ENCODE data around the gene IKZF2. TPM values are rescaled to one million over a fixed set of nuclear protein-coding genes. Genes with fewer than 3 reads are reported as not detected.

The IKZF2 gene
- polyA plus RNA-seq, 1 donor (not counting 4 experiments of a cell fraction or from before 2014, with no cell fraction given) = 8.2 TPM

GRCh38 chr2:213018340-213018901 lies 133.0 kb downstream of the IKZF2 start:
- H3K4me1 ChIP-seq (ENCODE audit: control insufficient read depth, extremely low read depth, insufficient read depth, low read length) = no peaks in the 10 kb centered on the region
- no peak overlapping the region for H3K4me3 ChIP-seq (ENCODE audit: control insufficient read depth in 2 of 3, extremely low read depth in 1 of 3, insufficient read depth in 2 of 3, low read depth in 1 of 3, low read length in 3 of 3)
- H3K9ac ChIP-seq (ENCODE audit: control insufficient read depth, extremely low read depth, insufficient read depth, low read length) = no peak overlapping the region
- H3K9me3 ChIP-seq (ENCODE audit: control insufficient read depth, low read depth, low read length) = no peaks in the 10 kb centered on the region
- H3K4me2 ChIP-seq (ENCODE audit: control insufficient read depth, extremely low read depth, insufficient read depth, low read depth, low read length) = no peak overlapping the region
- H3K27ac ChIP-seq (ENCODE audit: control insufficient read depth, insufficient read depth, low read length) = no peak overlapping the region
- dilution Hi-C loops (cut with MboI; ENCODE audit: extremely low pct_ligation_motif_present, low sequenced_read_pairs) = no loop called here
- DNase-seq (ENCODE audit: low read depth, low spot score) (no peak), FAIRE-seq (no peak)
- H2AFZ ChIP-seq (ENCODE audit: control insufficient read depth, low read length) = no peak overlapping the region
- no peaks in the 10 kb centered on the region for H4K20me1 ChIP-seq (ENCODE audit: control insufficient read depth, extremely low read depth, insufficient read depth, low read length)
- H3K79me2 ChIP-seq (ENCODE audit: control insufficient read depth, insufficient read depth, low read length) = no peaks in the 10 kb centered on the region
- TF ChIP-seq EZH2 (IDR thresholded peaks at IDR 0.05; ENCODE audit: low read length) = no peak
- H3K9me1 ChIP-seq (ENCODE audit: control insufficient read depth, extremely low read depth, insufficient read depth, low read length) = no peaks in the 10 kb centered on the region
- H3K36me3 ChIP-seq (ENCODE audit: control insufficient read depth in 2 of 2, extremely low read depth in 1 of 2, insufficient read depth in 2 of 2, low read length in 2 of 2) = no peaks in the 10 kb centered on the region
- no peaks in the 10 kb centered on the region for H3K27me3 ChIP-seq (ENCODE audit: control insufficient read depth, extremely low read depth, insufficient read depth, low read length)

GRCh38 chr2:213017404-213017803 lies 134.0 kb downstream of the IKZF2 start:
- Histone ChIP-seq H4K20me1 (ENCODE audit: control insufficient read depth, extremely low read depth, insufficient read depth, low read length) (no peaks in the 10 kb centered on the region), H2AFZ (ENCODE audit: control insufficient read depth, low read length) (no peak overlapping the region), H3K9me3 (ENCODE audit: control insufficient read depth, low read depth, low read length) (no peaks in the 10 kb centered on the region), H3K4me1 (ENCODE audit: control insufficient read depth, extremely low read depth, insufficient read depth, low read length) (no peaks in the 10 kb centered on the region), H3K27me3 (ENCODE audit: control insufficient read depth, extremely low read depth, insufficient read depth, low read length) (no peaks in the 10 kb centered on the region), H3K4me3 (ENCODE audit: control insufficient read depth in 2 of 3, extremely low read depth in 1 of 3, insufficient read depth in 2 of 3, low read depth in 1 of 3, low read length in 3 of 3) (no peak overlapping the region), H3K4me2 (ENCODE audit: control insufficient read depth, extremely low read depth, insufficient read depth, low read depth, low read length) (no peak overlapping the region), H3K27ac (ENCODE audit: control insufficient read depth, insufficient read depth, low read length) (no peak overlapping the region), H3K79me2 (ENCODE audit: control insufficient read depth, insufficient read depth, low read length) (no peaks in the 10 kb centered on the region), H3K9ac (ENCODE audit: control insufficient read depth, extremely low read depth, insufficient read depth, low read length) (no peak overlapping the region), H3K9me1 (ENCODE audit: control insufficient read depth, extremely low read depth, insufficient read depth, low read length) (no peaks in the 10 kb centered on the region), H3K36me3 (ENCODE audit: control insufficient read depth in 2 of 2, extremely low read depth in 1 of 2, insufficient read depth in 2 of 2, low read length in 2 of 2) (no peaks in the 10 kb centered on the region)
- FAIRE-seq (no peak), DNase-seq (ENCODE audit: low read depth, low spot score) (no peak)
- dilution Hi-C loops (cut with MboI; ENCODE audit: extremely low pct_ligation_motif_present, low sequenced_read_pairs) = no loop called here
- TF ChIP-seq EZH2 (IDR thresholded peaks at IDR 0.05; ENCODE audit: low read length) (no peak), CTCF (optimal IDR thresholded peaks at IDR 0.05 in 1 of 3, IDR thresholded peaks at IDR 0.05 in 1 of 3, conservative IDR thresholded peaks at IDR 0.05 in 1 of 3; ENCODE audit: extremely low read depth in 1 of 3, insufficient read depth in 2 of 3, low read length in 3 of 3) (no peak)

GRCh38 chr2:213016984-213017351 lies 134.4 kb downstream of the IKZF2 start:
- Histone ChIP-seq H3K9me3 (ENCODE audit: control insufficient read depth, low read depth, low read length) (no peaks in the 10 kb centered on the region), H3K9ac (ENCODE audit: control insufficient read depth, extremely low read depth, insufficient read depth, low read length) (no peak overlapping the region), H3K4me3 (ENCODE audit: control insufficient read depth in 2 of 3, extremely low read depth in 1 of 3, insufficient read depth in 2 of 3, low read depth in 1 of 3, low read length in 3 of 3) (no peak overlapping the region), H3K4me2 (ENCODE audit: control insufficient read depth, extremely low read depth, insufficient read depth, low read depth, low read length) (no peak overlapping the region), H3K4me1 (ENCODE audit: control insufficient read depth, extremely low read depth, insufficient read depth, low read length) (no peaks in the 10 kb centered on the region), H3K36me3 (ENCODE audit: control insufficient read depth in 2 of 2, extremely low read depth in 1 of 2, insufficient read depth in 2 of 2, low read length in 2 of 2) (no peaks in the 10 kb centered on the region), H4K20me1 (ENCODE audit: control insufficient read depth, extremely low read depth, insufficient read depth, low read length) (no peaks in the 10 kb centered on the region), H2AFZ (ENCODE audit: control insufficient read depth, low read length) (no peak overlapping the region), H3K27ac (ENCODE audit: control insufficient read depth, insufficient read depth, low read length) (no peak overlapping the region), H3K79me2 (ENCODE audit: control insufficient read depth, insufficient read depth, low read length) (no peaks in the 10 kb centered on the region), H3K9me1 (ENCODE audit: control insufficient read depth, extremely low read depth, insufficient read depth, low read length) (no peaks in the 10 kb centered on the region), H3K27me3 (ENCODE audit: control insufficient read depth, extremely low read depth, insufficient read depth, low read length) (no peaks in the 10 kb centered on the region)
- FAIRE-seq = no peak
- DNase-seq (ENCODE audit: low read depth, low spot score) = no peak
- TF ChIP-seq EZH2 (IDR thresholded peaks at IDR 0.05; ENCODE audit: low read length) = no peak
- no peak for TF ChIP-seq CTCF (optimal IDR thresholded peaks at IDR 0.05 in 1 of 3, IDR thresholded peaks at IDR 0.05 in 1 of 3, conservative IDR thresholded peaks at IDR 0.05 in 1 of 3; ENCODE audit: extremely low read depth in 1 of 3, insufficient read depth in 2 of 3, low read length in 3 of 3)
- dilution Hi-C loops (cut with MboI; ENCODE audit: extremely low pct_ligation_motif_present, low sequenced_read_pairs) = no loop called here

Measured in keratinocyte (primary cell).